A549 (cell line): ENCODE results near the gene B3GNT5.

Experiments used
- CEBPB ChIP-seq, 2 experiments: fragments of >200 bp in 1 of 2; sonication (Bioruptor Twin) in 1 of 2; formaldehyde crosslinking in 1 of 2; IDR thresholded peaks; 2 replicates each; pipeline ENCODE4 v1.6.1; 2012 to 2016
- CTCF ChIP-seq: fragments of >200 bp; sonication (Bioruptor Twin); formaldehyde crosslinking; IDR thresholded peaks from 3 replicates; pipeline ENCODE4 v1.5.1; 2016
- GATA3 ChIP-seq: IDR thresholded peaks from 2 replicates; pipeline ENCODE4 v1.6.1; 2012; ENCODE audit warnings: borderline replicate concordance
- PHF8 ChIP-seq: fragments of 200-600 bp; sonication (generic); IDR thresholded peaks from 2 replicates; pipeline ENCODE4 v1.6.1; 2016; ENCODE audit warnings: low read depth, mild to moderate bottlenecking, antibody characterized with exemption, moderate library complexity, borderline replicate concordance
- POLR2A ChIP-seq: IDR thresholded peaks from 2 replicates; pipeline ENCODE4 v1.6.1; 2012; ENCODE audit warnings: mild to moderate bottlenecking, low read length
- USF2 ChIP-seq: fragments of 450-650 bp; IDR thresholded peaks from 2 replicates; pipeline ENCODE4 v1.6.1; 2014; ENCODE audit warnings: antibody characterized with exemption
- TF ChIP-seq, protein P1 (sequence below): IDR thresholded peaks from 2 replicates; pipeline ENCODE4 v1.6.1; 2012
- TF ChIP-seq, protein P2 (sequence below): IDR thresholded peaks from 2 replicates; pipeline ENCODE4 v1.6.1; 2012; ENCODE audit warnings: low read depth, borderline replicate concordance
- TF ChIP-seq, protein P3 (sequence below): fragments of 250-450 bp; sonication (Bioruptor Pico); IDR thresholded peaks from 2 replicates; pipeline ENCODE4 v1.5.0; 2021; ENCODE audit warnings: mild to moderate bottlenecking, moderate library complexity, borderline replicate concordance

- TF ChIP-seq, protein P1, sequence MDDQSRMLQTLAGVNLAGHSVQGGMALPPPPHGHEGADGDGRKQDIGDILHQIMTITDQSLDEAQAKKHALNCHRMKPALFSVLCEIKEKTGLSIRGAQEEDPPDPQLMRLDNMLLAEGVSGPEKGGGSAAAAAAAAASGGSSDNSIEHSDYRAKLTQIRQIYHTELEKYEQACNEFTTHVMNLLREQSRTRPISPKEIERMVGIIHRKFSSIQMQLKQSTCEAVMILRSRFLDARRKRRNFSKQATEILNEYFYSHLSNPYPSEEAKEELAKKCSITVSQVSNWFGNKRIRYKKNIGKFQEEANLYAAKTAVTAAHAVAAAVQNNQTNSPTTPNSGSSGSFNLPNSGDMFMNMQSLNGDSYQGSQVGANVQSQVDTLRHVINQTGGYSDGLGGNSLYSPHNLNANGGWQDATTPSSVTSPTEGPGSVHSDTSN: no peak
- no peak for TF ChIP-seq POLR2A
- TF ChIP-seq PHF8: no peak
- TF ChIP-seq USF2: no peak
- TF ChIP-seq CTCF: no peak
- TF ChIP-seq, protein P2, sequence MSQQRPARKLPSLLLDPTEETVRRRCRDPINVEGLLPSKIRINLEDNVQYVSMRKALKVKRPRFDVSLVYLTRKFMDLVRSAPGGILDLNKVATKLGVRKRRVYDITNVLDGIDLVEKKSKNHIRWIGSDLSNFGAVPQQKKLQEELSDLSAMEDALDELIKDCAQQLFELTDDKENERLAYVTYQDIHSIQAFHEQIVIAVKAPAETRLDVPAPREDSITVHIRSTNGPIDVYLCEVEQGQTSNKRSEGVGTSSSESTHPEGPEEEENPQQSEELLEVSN: no peak
- TF ChIP-seq CEBPB (IDR thresholded peaks at IDR 0.05): no peak
- TF ChIP-seq, protein P3, sequence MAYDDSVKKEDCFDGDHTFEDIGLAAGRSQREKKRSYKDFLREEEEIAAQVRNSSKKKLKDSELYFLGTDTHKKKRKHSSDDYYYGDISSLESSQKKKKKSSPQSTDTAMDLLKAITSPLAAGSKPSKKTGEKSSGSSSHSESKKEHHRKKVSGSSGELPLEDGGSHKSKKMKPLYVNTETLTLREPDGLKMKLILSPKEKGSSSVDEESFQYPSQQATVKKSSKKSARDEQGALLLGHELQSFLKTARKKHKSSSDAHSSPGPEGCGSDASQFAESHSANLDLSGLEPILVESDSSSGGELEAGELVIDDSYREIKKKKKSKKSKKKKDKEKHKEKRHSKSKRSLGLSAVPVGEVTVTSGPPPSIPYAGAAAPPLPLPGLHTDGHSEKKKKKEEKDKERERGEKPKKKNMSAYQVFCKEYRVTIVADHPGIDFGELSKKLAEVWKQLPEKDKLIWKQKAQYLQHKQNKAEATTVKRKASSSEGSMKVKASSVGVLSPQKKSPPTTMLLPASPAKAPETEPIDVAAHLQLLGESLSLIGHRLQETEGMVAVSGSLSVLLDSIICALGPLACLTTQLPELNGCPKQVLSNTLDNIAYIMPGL: no peak
- TF ChIP-seq GATA3: no peak
These were observed 11.2 kb downstream of the B3GNT5 start for GRCh38 chr3:183264268-183264667.
